K562 (cell line): ENCODE results near the gene WFIKKN1. TPM values are rescaled to one million over a fixed set of nuclear protein-coding genes. Genes with fewer than 3 reads are reported as not detected.

Experiments used
- BCLAF1 ChIP-seq, 2 experiments: fragments of 450-650 bp in 1 of 2; IDR thresholded peaks; 2 replicates each; pipeline ENCODE4 v1.6.1; 2011 to 2017; ENCODE audit warnings: low read depth in 2 of 2, antibody characterized with exemption in 1 of 2, borderline replicate concordance in 1 of 2, low read length in 1 of 2, mild to moderate bottlenecking in 1 of 2, mixed read lengths in 1 of 2; ENCODE audit not compliant: control insufficient read depth in 1 of 2
- E2F6 ChIP-seq, 2 experiments: IDR thresholded peaks; 2 replicates each; pipeline ENCODE4 v1.6.1; 2011; ENCODE audit warnings: borderline replicate concordance in 1 of 2, control low read depth in 1 of 2, low read depth in 1 of 2, low read length in 1 of 2, mild to moderate bottlenecking in 1 of 2, mixed read lengths in 1 of 2, moderate library complexity in 1 of 2; ENCODE audit not compliant: insufficient read depth in 1 of 2, insufficient read length in 1 of 2, poor library complexity in 1 of 2, severe bottlenecking in 1 of 2; ENCODE audit errors: extremely low read depth in 1 of 2
- ESRRB ChIP-seq: fragments of 250-450 bp; sonication (Bioruptor Pico); IDR thresholded peaks from 2 replicates; pipeline ENCODE4 v1.5.0; 2020; ENCODE audit warnings: mild to moderate bottlenecking, moderate library complexity, borderline replicate concordance
- ETS2 ChIP-seq: IDR thresholded peaks from 2 replicates; pipeline ENCODE4 v1.6.1; 2016; ENCODE audit warnings: borderline replicate concordance, missing genetic modification characterization, mild to moderate bottlenecking, moderate library complexity, missing compliant biosample characterization; ENCODE audit not compliant: poor library complexity, severe bottlenecking
- HEY1 ChIP-seq: fragments of 250-450 bp; sonication (Bioruptor Pico); IDR thresholded peaks from 2 replicates; pipeline ENCODE4 v1.5.0; 2020; ENCODE audit warnings: mild to moderate bottlenecking, moderate library complexity, borderline replicate concordance
- IFI16 ChIP-seq: fragments of 250-450 bp; sonication (Bioruptor Pico); IDR thresholded peaks from 2 replicates; pipeline ENCODE4 v2.1.2; 2022; ENCODE audit warnings: mild to moderate bottlenecking, inconsistent platforms
- KAT2B ChIP-seq: IDR thresholded peaks from one replicate; pipeline ENCODE4 v1.6.1; 2012; ENCODE audit warnings: low read depth, mild to moderate bottlenecking, control low read depth, inconsistent platforms, low read length, moderate library complexity
- KDM1A ChIP-seq, 2 experiments: fragments of 450-650 bp; IDR thresholded peaks; 2 replicates each; pipeline ENCODE4 v1.6.1; 2016; ENCODE audit warnings: mild to moderate bottlenecking in 2 of 2
- MAFK ChIP-seq: IDR thresholded peaks from 2 replicates; pipeline ENCODE4 v1.6.1; 2011; ENCODE audit warnings: low read length, improper control_type of control experiment
- NR1H2 ChIP-seq: sonication (generic); formaldehyde crosslinking; IDR thresholded peaks from 2 replicates; pipeline ENCODE4 v1.4.0; 2020; ENCODE audit warnings: mild to moderate bottlenecking, missing genetic modification reagents
- POLR2H ChIP-seq: IDR thresholded peaks from 2 replicates; pipeline ENCODE4 v1.6.1; 2016; ENCODE audit warnings: missing genetic modification characterization, low read depth, mild to moderate bottlenecking, control low read depth, missing compliant biosample characterization, moderate library complexity
- RAD51 ChIP-seq: fragments of 450-650 bp; IDR thresholded peaks from 2 replicates; pipeline ENCODE4 v1.7.1; 2016; ENCODE audit warnings: low read depth, mild to moderate bottlenecking, borderline replicate concordance
- STAT5B ChIP-seq: fragments of 250-450 bp; sonication (Bioruptor Pico); IDR thresholded peaks from 2 replicates; pipeline ENCODE4 v1.8.0; 2021; ENCODE audit warnings: mild to moderate bottlenecking, inconsistent platforms
- ZNF212 ChIP-seq: fragments of 450-650 bp; formaldehyde crosslinking; IDR thresholded peaks from 2 replicates; pipeline ENCODE4 v1.4.0; 2020; ENCODE audit warnings: mild to moderate bottlenecking
- ZNF239 ChIP-seq: fragments of 250-450 bp; sonication (Bioruptor Pico); IDR thresholded peaks from 2 replicates; pipeline ENCODE4 v1.4.0; 2020; ENCODE audit warnings: mild to moderate bottlenecking
- ZNF274 ChIP-seq: IDR thresholded peaks from 2 replicates; pipeline ENCODE4 v1.6.1; 2011; ENCODE audit warnings: low read depth, mild to moderate bottlenecking, low read length, moderate library complexity, borderline replicate concordance
- polyA plus RNA-seq, 8 experiments: library from polyadenylated mRNA; depleted of rRNA in 4 of 8; stranded (reverse) in 5 of 8; unstranded in 3 of 8; fragments of >200 nt; fragmentation: Nextera tagmentation in 2 of 8; fragmentation: Illumina TruSeq in 1 of 8; extraction: Ambion mirVana in 2 of 8; extraction: Trizol in 1 of 8; gene quantifications; 2 replicates each; pipeline versions ENCODE4 v1.2.1 to v1.2.3, GENCODE V29; 2011 to 2014; ENCODE audit warnings: inconsistent platforms in 1 of 8, missing spikeins in 1 of 8
- total RNA-seq, 7 experiments: library from RNA; depleted of rRNA in 6 of 7; stranded (reverse); fragments of >200 nt in 6 of 7; fragmentation: Illumina TruSeq in 2 of 7; extraction: Trizol in 2 of 7; gene quantifications; 2 replicates each; pipeline versions ENCODE4 v1.2.1 to v1.2.3, GENCODE V29; 2011 to 2021; ENCODE audit warnings: low replicate concordance in 1 of 7
- TF ChIP-seq, protein P1 (sequence below): fragments of 450-650 bp; conservative IDR thresholded peaks from 2 replicates; pipeline ENCODE4 v1.6.1; 2016; ENCODE audit warnings: missing genetic modification characterization, low read depth, mild to moderate bottlenecking, control low read depth, missing compliant biosample characterization
- TF ChIP-seq, protein P2 (sequence below): fragments of 250-450 bp; sonication (Bioruptor Pico); IDR thresholded peaks from 2 replicates; pipeline ENCODE4 v1.8.0; 2021; ENCODE audit warnings: moderate library complexity, mild to moderate bottlenecking, inconsistent platforms
- TF ChIP-seq, protein P3 (sequence below): fragments of 250-450 bp; sonication (Bioruptor Pico); IDR thresholded peaks from 2 replicates; pipeline ENCODE4 v1.4.0; 2020; ENCODE audit warnings: borderline replicate concordance

The WFIKKN1 gene
- total and polyA plus RNA-seq, 9 of the 15 experiments (the other 6 are each of a cell fraction or from before 2014, with no cell fraction given) = 0.14 to 1.1 (median 0.50) TPM; not detected in 4

DNA sequence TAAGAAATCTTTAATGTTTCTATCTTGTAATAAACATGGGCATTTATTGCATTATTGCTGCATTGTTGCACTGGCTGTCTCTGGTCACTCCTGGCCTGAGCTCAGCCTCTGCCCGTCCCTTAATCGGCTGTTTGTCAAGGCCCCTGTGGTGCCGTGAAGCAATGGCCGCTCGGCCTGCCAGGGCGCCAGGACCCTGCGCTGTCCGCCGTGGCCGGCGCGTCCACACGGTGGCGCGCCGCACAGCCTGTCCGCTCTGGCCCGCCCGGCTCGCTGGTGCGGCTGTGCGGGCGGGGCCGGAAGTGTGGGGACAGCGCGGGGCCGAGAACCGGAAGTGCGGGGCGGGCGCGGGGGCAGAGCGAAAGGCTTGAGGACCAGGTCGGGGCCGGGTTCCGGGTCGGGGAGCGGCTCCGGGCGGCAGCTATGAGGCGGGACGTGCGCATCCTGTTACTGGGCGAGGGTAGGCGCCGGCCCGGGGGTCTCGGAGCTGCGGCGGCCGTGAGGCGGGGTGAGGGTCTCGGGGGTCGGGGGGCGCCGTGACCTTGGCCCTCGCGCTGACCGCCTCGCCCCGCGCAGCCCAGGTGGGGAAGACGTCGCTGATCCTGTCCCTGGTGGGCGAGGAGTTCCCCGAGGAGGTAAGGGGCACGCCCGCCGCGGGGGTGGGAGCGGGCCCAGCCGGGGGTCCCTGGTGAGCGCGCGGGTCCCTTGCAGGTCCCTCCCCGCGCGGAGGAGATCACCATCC lies 37.2 kb downstream of the WFIKKN1 start, which contains the start of gene RHOT2 (continued):
- TF ChIP-seq, protein P1, sequence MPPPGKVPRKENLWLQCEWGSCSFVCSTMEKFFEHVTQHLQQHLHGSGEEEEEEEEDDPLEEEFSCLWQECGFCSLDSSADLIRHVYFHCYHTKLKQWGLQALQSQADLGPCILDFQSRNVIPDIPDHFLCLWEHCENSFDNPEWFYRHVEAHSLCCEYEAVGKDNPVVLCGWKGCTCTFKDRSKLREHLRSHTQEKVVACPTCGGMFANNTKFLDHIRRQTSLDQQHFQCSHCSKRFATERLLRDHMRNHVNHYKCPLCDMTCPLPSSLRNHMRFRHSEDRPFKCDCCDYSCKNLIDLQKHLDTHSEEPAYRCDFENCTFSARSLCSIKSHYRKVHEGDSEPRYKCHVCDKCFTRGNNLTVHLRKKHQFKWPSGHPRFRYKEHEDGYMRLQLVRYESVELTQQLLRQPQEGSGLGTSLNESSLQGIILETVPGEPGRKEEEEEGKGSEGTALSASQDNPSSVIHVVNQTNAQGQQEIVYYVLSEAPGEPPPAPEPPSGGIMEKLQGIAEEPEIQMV (tag) = no peak
- TF ChIP-seq STAT5B (CRISPR knock-in tag) = no peak
- TF ChIP-seq ETS2 (tag) = no peak
- TF ChIP-seq ZNF212 (CRISPR knock-in tag) = no peak
- TF ChIP-seq ZNF274 = no peak
- TF ChIP-seq, protein P2, sequence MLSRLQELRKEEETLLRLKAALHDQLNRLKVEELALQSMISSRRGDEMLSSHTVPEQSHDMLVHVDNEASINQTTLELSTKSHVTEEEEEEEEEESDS = no peak
- TF ChIP-seq MAFK = no peak
- TF ChIP-seq ESRRB (CRISPR knock-in tag) = no peak
- TF ChIP-seq IFI16 (CRISPR knock-in tag) = no peak
- TF ChIP-seq HEY1 (CRISPR knock-in tag) = no peak
- TF ChIP-seq KAT2B = peak; percentile 60
- no peak for TF ChIP-seq KDM1A (IDR thresholded peaks at IDR 0.05)
- no peak for TF ChIP-seq ZNF239
- TF ChIP-seq, protein P3, sequence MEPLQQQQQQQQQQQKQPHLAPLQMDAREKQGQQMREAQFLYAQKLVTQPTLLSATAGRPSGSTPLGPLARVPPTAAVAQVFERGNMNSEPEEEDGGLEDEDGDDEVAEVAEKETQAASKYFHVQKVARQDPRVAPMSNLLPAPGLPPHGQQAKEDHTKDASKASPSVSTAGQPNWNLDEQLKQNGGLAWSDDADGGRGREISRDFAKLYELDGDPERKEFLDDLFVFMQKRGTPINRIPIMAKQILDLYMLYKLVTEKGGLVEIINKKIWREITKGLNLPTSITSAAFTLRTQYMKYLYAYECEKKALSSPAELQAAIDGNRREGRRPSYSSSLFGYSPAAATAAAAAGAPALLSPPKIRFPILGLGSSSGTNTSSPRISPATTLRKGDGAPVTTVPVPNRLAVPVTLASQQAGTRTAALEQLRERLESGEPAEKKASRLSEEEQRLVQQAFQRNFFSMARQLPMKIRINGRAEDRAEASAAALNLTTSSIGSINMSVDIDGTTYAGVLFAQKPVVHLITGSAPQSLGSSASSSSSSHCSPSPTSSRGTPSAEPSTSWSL (CRISPR knock-in tag) = no peak
- no peak for TF ChIP-seq POLR2H (tag)
- peak in 1 of 2 experiments; percentile 89; a peak in 2 of 4 replicates for TF ChIP-seq BCLAF1 (IDR thresholded peaks at IDR 0.05; ENCODE audit: borderline replicate concordance in 1 of 2, control insufficient read depth in 1 of 2, low read depth in 2 of 2, low read length in 1 of 2)
- TF ChIP-seq NR1H2 = no peak
- TF ChIP-seq RAD51 = no peak
- peak; percentile 63 to 87 for TF ChIP-seq E2F6 (IDR thresholded peaks at IDR 0.05; ENCODE audit: borderline replicate concordance in 1 of 2, extremely low read depth in 1 of 2, insufficient read depth in 1 of 2, insufficient read length in 1 of 2, low read depth in 1 of 2, low read length in 1 of 2, poor library complexity in 1 of 2, severe bottlenecking in 1 of 2)
